Transverse colon (tissue), 4 donors: Measurements from ENCODE around the gene LRRC8D.

Experiments used
- EP300 ChIP-seq: sonication (generic); formaldehyde crosslinking; IDR thresholded peaks from one replicate; pipeline ENCODE4 v1.6.1; 2017; ENCODE audit warnings: antibody characterized with exemption, low read depth
- POLR2A ChIP-seq: fragments of 450-650 bp; IDR thresholded peaks from one replicate; pipeline ENCODE4 v1.6.1; 2016; ENCODE audit warnings: antibody characterized with exemption, mild to moderate bottlenecking, moderate library complexity
- POLR2AphosphoS5 ChIP-seq, 3 donors: sonication (generic); formaldehyde crosslinking; IDR thresholded peaks; one replicate each; pipeline ENCODE4 v1.6.1; 2016; ENCODE audit warnings: antibody characterized with exemption in 3 of 3
- TF ChIP-seq, protein P1 (sequence below), 5 experiments: fragments of 200-600 bp in 3 of 5; fragments of 450-650 bp in 2 of 5; sonication (generic) in 3 of 5; IDR thresholded peaks; 1 replicate in 2 of 5; 2 replicates in 3 of 5; pipeline ENCODE4 v1.5.1; 2016 to 2017; ENCODE audit warnings: antibody characterized with exemption in 5 of 5, inconsistent platforms in 3 of 5, mild to moderate bottlenecking in 2 of 5, moderate library complexity in 1 of 5

DNA sequence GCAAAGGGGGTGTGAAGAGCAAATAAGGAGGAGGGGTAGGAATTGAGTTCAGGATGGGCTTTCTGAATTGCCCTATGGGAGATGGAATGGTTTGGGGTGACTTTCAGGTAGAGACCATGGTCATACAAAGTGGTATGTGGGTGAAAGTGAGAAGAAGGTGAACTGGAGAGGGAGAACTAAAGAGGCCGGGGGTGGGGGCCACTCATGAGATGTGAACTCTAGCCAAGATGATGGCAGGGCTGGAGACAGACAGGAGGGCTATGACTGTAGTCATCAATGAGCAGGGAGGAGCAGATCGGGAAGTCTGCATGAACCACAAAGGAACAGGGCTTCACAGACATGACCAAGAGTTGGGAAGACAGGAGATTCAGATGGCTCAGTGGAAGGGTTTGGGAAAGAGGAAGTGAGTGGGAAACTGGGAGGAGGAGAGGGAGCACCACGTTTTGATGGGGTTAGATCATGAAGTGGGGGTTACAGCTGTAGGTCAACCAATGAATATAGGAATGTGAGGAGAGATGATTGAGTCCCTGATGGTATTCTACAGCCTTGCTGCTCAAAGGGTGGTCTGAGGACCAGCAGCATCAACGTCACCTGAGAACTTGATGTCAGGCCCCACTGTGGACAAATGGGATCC is 20.7 kb upstream of the LRRC8D start:
- TF ChIP-seq POLR2AphosphoS5 (IDR thresholded peaks at IDR 0.05): no peak
- TF ChIP-seq, protein P1, sequence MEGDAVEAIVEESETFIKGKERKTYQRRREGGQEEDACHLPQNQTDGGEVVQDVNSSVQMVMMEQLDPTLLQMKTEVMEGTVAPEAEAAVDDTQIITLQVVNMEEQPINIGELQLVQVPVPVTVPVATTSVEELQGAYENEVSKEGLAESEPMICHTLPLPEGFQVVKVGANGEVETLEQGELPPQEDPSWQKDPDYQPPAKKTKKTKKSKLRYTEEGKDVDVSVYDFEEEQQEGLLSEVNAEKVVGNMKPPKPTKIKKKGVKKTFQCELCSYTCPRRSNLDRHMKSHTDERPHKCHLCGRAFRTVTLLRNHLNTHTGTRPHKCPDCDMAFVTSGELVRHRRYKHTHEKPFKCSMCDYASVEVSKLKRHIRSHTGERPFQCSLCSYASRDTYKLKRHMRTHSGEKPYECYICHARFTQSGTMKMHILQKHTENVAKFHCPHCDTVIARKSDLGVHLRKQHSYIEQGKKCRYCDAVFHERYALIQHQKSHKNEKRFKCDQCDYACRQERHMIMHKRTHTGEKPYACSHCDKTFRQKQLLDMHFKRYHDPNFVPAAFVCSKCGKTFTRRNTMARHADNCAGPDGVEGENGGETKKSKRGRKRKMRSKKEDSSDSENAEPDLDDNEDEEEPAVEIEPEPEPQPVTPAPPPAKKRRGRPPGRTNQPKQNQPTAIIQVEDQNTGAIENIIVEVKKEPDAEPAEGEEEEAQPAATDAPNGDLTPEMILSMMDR (IDR thresholded peaks at IDR 0.05): no peak
- no peak for TF ChIP-seq POLR2A
- TF ChIP-seq EP300: no peak
